GM12878 (cell line): ENCODE results near the gene RAG1.

Source experiments
- CHD2 ChIP-seq: IDR thresholded peaks from 2 replicates; pipeline ENCODE4 v1.6.1; 2011; ENCODE audit warnings: low read depth, low read length, improper control_type of control experiment, borderline replicate concordance
- CHD4 ChIP-seq: fragments of 200-600 bp; sonication (generic); IDR thresholded peaks from 2 replicates; pipeline ENCODE4 v1.6.1; 2016; ENCODE audit warnings: mild to moderate bottlenecking
- ESRRA ChIP-seq: IDR thresholded peaks from 2 replicates; pipeline ENCODE4 v1.6.1; 2012; ENCODE audit warnings: mild to moderate bottlenecking, low read length, improper control_type of control experiment
- POLR2AphosphoS2 ChIP-seq: IDR thresholded peaks from 2 replicates; pipeline ENCODE4 v1.6.1; 2011; ENCODE audit warnings: low read depth, mild to moderate bottlenecking, low read length, improper control_type of control experiment, moderate library complexity

DNA sequence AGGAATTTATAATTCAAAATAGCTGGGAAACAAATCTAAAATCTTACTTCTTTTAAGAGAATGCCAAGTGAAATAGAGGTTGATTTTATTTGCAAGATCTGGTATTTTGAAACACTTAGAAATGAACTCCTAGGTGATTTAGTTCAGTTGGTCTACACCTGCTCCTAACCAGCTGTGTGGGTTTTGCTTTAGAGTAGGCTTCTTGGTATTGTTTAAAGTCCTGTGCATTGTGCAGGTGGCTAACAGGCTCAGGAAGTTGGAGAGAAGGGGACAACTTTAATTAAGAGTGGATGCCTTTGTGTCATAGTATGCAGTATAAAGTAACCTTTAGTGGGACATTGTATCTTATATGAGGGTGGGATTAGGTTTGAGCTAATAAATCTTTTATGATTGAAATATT lies 34.3 kb downstream of the RAG1 start:
- TF ChIP-seq ESRRA (no peak), CHD4 (no peak), CHD2 (no peak), POLR2AphosphoS2 (no peak)
